ENCODE results near the gene ZNF302. TPM values are rescaled to one million over a fixed set of nuclear protein-coding genes. Genes with fewer than 3 reads are reported as not detected.
A peak's percentile ranks its signal among the peaks of the same experiment; 100 is the strongest.
"Not testable (repeated sequence)": the region's sequence is repeated elsewhere in the genome, so short reads cannot be mapped to it uniquely, and the experiment has no call there.

The ZNF302 gene
- total and polyA plus RNA-seq, 9 donors = 41.7 to 59.4 (median 48.3) TPM

GRCh38 chr19:34668690-34669089, 8.8 kb upstream of the ZNF302 start:
- H3K4me1 ChIP-seq (ENCODE audit: control insufficient read depth, insufficient read depth, low read length); H3K27me3 ChIP-seq (ENCODE audit: control insufficient read depth, insufficient read depth, low read length); H3K36me3 ChIP-seq (ENCODE audit: control insufficient read depth, insufficient read depth, low read length); H3K27ac ChIP-seq (ENCODE audit: low read length); H3K9me3 ChIP-seq (replicated peaks; ENCODE audit: control insufficient read depth, low read depth, low read length); DNase-seq; H3K4me3 ChIP-seq (ENCODE audit: low read length): not testable (repeated sequence)
- 79% methylated on average over 3 of the region's 5 CpGs for WGBS (ENCODE audit: insufficient coverage)

- no peak for DNase-seq
- no peaks in the 10 kb centered on the region for H3K36me3 ChIP-seq (ENCODE audit: control insufficient read depth, insufficient read depth, low read length)
- WGBS (ENCODE audit: insufficient coverage) = 83% methylated on average over 5 of the region's 7 CpGs
- no peaks in the 10 kb centered on the region for H3K4me1 ChIP-seq (ENCODE audit: control insufficient read depth, insufficient read depth, low read length)
- H3K27ac ChIP-seq (ENCODE audit: low read length) = no peak overlapping the region
- no peaks in the 10 kb centered on the region for H3K9me3 ChIP-seq (replicated peaks; ENCODE audit: control insufficient read depth, low read depth, low read length)
- H3K27me3 ChIP-seq (ENCODE audit: control insufficient read depth, insufficient read depth, low read length) = no peaks in the 10 kb centered on the region
- no peak overlapping the region for H3K4me3 ChIP-seq (ENCODE audit: low read length)
These were observed 8.2 kb upstream of the ZNF302 start for GRCh38 chr19:34669305-34669704.

GRCh38 chr19:34671972-34672371, 5.5 kb upstream of the ZNF302 start:
- Histone ChIP-seq H3K27me3 (ENCODE audit: control insufficient read depth, insufficient read depth, low read length) (no peaks in the 10 kb centered on the region), H3K4me1 (ENCODE audit: control insufficient read depth, insufficient read depth, low read length) (peaks cover 6% of the 10 kb centered on the region), H3K9me3 (replicated peaks; ENCODE audit: control insufficient read depth, low read depth, low read length) (no peaks in the 10 kb centered on the region), H3K4me3 (ENCODE audit: low read length) (no peak overlapping the region), H3K36me3 (ENCODE audit: control insufficient read depth, insufficient read depth, low read length) (no peaks in the 10 kb centered on the region), H3K27ac (ENCODE audit: low read length) (no peak overlapping the region)
- no CpG with 5 or more reads among the region's 3 CpGs for WGBS (ENCODE audit: insufficient coverage)
- no peak for DNase-seq

GRCh38 chr19:34673590-34673989, 3.9 kb upstream of the ZNF302 start:
- Histone ChIP-seq H3K27me3 (ENCODE audit: control insufficient read depth, insufficient read depth, low read length) (no peaks in the 10 kb centered on the region), H3K36me3 (ENCODE audit: control insufficient read depth, insufficient read depth, low read length) (peaks cover 3% of the 10 kb centered on the region), H3K4me1 (ENCODE audit: control insufficient read depth, insufficient read depth, low read length) (peaks cover 9% of the 10 kb centered on the region), H3K27ac (ENCODE audit: low read length) (no peak overlapping the region), H3K4me3 (ENCODE audit: low read length) (no peak overlapping the region), H3K9me3 (replicated peaks; ENCODE audit: control insufficient read depth, low read depth, low read length) (peaks cover 2% of the 10 kb centered on the region)
- no CpG with 5 or more reads among the region's 3 CpGs for WGBS (ENCODE audit: insufficient coverage)
- DNase-seq = no peak

GRCh38 chr19:34675250-34675649, 2.2 kb upstream of the ZNF302 start:
- H3K27ac ChIP-seq (ENCODE audit: low read length) = no peak overlapping the region
- peaks cover 11% of the 10 kb centered on the region for H3K9me3 ChIP-seq (replicated peaks; ENCODE audit: control insufficient read depth, low read depth, low read length)
- H3K4me3 ChIP-seq (ENCODE audit: low read length) = no peak overlapping the region
- H3K27me3 ChIP-seq (ENCODE audit: control insufficient read depth, insufficient read depth, low read length) = no peaks in the 10 kb centered on the region
- peaks cover 18% of the 10 kb centered on the region for H3K36me3 ChIP-seq (ENCODE audit: control insufficient read depth, insufficient read depth, low read length)
- H3K4me1 ChIP-seq (ENCODE audit: control insufficient read depth, insufficient read depth, low read length) = peaks cover 11% of the 10 kb centered on the region
- DNase-seq = no peak
- 88% methylated on average over 2 of the region's 3 CpGs for WGBS (ENCODE audit: insufficient coverage)

- Histone ChIP-seq H3K9me3 (replicated peaks; ENCODE audit: control insufficient read depth, low read depth, low read length) (peaks cover 11% of the 10 kb centered on the region), H3K4me1 (ENCODE audit: control insufficient read depth, insufficient read depth, low read length) (peaks cover 11% of the 10 kb centered on the region), H3K27ac (ENCODE audit: low read length) (no peak overlapping the region), H3K4me3 (ENCODE audit: low read length) (no peak overlapping the region), H3K36me3 (ENCODE audit: control insufficient read depth, insufficient read depth, low read length) (peaks cover 20% of the 10 kb centered on the region), H3K27me3 (ENCODE audit: control insufficient read depth, insufficient read depth, low read length) (no peaks in the 10 kb centered on the region)
- no peak for DNase-seq
- WGBS (ENCODE audit: insufficient coverage) = 95% methylated on average over 8 of the region's 9 CpGs
These were observed 1.6 kb upstream of the ZNF302 start for GRCh38 chr19:34675919-34676318.

GRCh38 chr19:34676697-34677385, 637 bp upstream of the ZNF302 start, which contains the start of gene SCGB2B2:
SCGB2B2 (minus strand) TSS chr19:34677159; CDS start chr19:34594563, 82,596 bp downstream.
- Histone ChIP-seq H3K4me1 (ENCODE audit: control insufficient read depth, insufficient read depth, low read length) (peaks cover 11% of the 10 kb centered on the region), H3K4me3 (ENCODE audit: low read length) (peak within 1 kb of the TSS; percentile 83), H3K27me3 (ENCODE audit: control insufficient read depth, insufficient read depth, low read length) (no peaks in the 10 kb centered on the region), H3K9me3 (replicated peaks; ENCODE audit: control insufficient read depth, low read depth, low read length) (peaks cover 17% of the 10 kb centered on the region), H3K36me3 (ENCODE audit: control insufficient read depth, insufficient read depth, low read length) (peaks cover 25% of the 10 kb centered on the region), H3K27ac (ENCODE audit: low read length) (peak within 1 kb of the TSS; percentile 98)
- peak; percentile 86 for DNase-seq
- WGBS (ENCODE audit: insufficient coverage) = 0% methylated on average over 19 of the region's 26 CpGs

- Histone ChIP-seq H3K36me3 (ENCODE audit: control insufficient read depth, insufficient read depth, low read length) (peaks cover 33% of the 10 kb centered on the region), H3K4me1 (ENCODE audit: control insufficient read depth, insufficient read depth, low read length) (peaks cover 11% of the 10 kb centered on the region)
These were observed 571 bp downstream of the ZNF302 start for GRCh38 chr19:34678085-34678412.

GRCh38 chr19:34678421-34678820, 943 bp downstream of the ZNF302 start:
- peaks cover 23% of the 10 kb centered on the region for H3K9me3 ChIP-seq (replicated peaks; ENCODE audit: control insufficient read depth, low read depth, low read length)
- H3K27me3 ChIP-seq (ENCODE audit: control insufficient read depth, insufficient read depth, low read length) = no peaks in the 10 kb centered on the region
- 61% methylated on average over 9 of the region's 10 CpGs for WGBS (ENCODE audit: insufficient coverage)
- H3K36me3 ChIP-seq (ENCODE audit: control insufficient read depth, insufficient read depth, low read length) = peaks cover 34% of the 10 kb centered on the region
- peaks cover 11% of the 10 kb centered on the region for H3K4me1 ChIP-seq (ENCODE audit: control insufficient read depth, insufficient read depth, low read length)
- H3K4me3 ChIP-seq (ENCODE audit: low read length) = peak overlapping the region; percentile 83
- DNase-seq = no peak
- peak overlapping the region; percentile 98 for H3K27ac ChIP-seq (ENCODE audit: low read length)

More at GRCh38 chr19:34678085-34678412, 571 bp downstream of the ZNF302 start:
- H3K27me3 ChIP-seq (ENCODE audit: control insufficient read depth, insufficient read depth, low read length) = no peaks in the 10 kb centered on the region
- DNase-seq = no peak
- peak overlapping the region; percentile 98 for H3K27ac ChIP-seq (ENCODE audit: low read length)
- WGBS (ENCODE audit: insufficient coverage) = 0% methylated on average over 12 of the region's 20 CpGs
- peaks cover 22% of the 10 kb centered on the region for H3K9me3 ChIP-seq (replicated peaks; ENCODE audit: control insufficient read depth, low read depth, low read length)
- peak overlapping the region; percentile 83 for H3K4me3 ChIP-seq (ENCODE audit: low read length)

GRCh38 chr19:34681478-34681877, 4.0 kb downstream of the ZNF302 start:
- Histone ChIP-seq H3K9me3 (replicated peaks; ENCODE audit: control insufficient read depth, low read depth, low read length) (peaks cover 37% of the 10 kb centered on the region), H3K36me3 (ENCODE audit: control insufficient read depth, insufficient read depth, low read length) (peaks cover 41% of the 10 kb centered on the region)
- DNase-seq = no peak

More at GRCh38 chr19:34681478-34681877, 4.0 kb downstream of the ZNF302 start:
- WGBS (ENCODE audit: insufficient coverage) = 96% methylated on average over 6 of the region's 9 CpGs
- Histone ChIP-seq H3K27me3 (ENCODE audit: control insufficient read depth, insufficient read depth, low read length) (no peaks in the 10 kb centered on the region), H3K4me1 (ENCODE audit: control insufficient read depth, insufficient read depth, low read length) (peaks cover 10% of the 10 kb centered on the region), H3K4me3 (ENCODE audit: low read length) (no peak overlapping the region), H3K27ac (ENCODE audit: low read length) (no peak overlapping the region)

All from muscle of leg (tissue), 11 donors.